ENCODE results near the gene MYO16.

Gene MYO16

GRCh38 chr13:108795841-108796240, 166.4 kb downstream of the MYO16 start:
- Histone ChIP-seq H3K27me3 (ENCODE audit: insufficient read depth, low read length) (no peaks in the 10 kb centered on the region), H3K27ac (ENCODE audit: low read depth, low read length) (no peak overlapping the region), H3K4me1 (ENCODE audit: insufficient read depth, low read length) (no peaks in the 10 kb centered on the region), H3K9ac (ENCODE audit: low read depth, low read length) (no peak overlapping the region), H3K9me3 (ENCODE audit: insufficient read depth, low read depth, low read length) (0 out of 2 replicates have a peak, but pooled peaks cover 2% of the 10 kb centered on the region), H3K36me3 (ENCODE audit: insufficient read depth, low read length) (no peaks in the 10 kb centered on the region), H3K4me3 (ENCODE audit: low read length) (no peak overlapping the region)
- WGBS, result 68% methylated on average over 4 of the region's 4 CpGs

DNA sequence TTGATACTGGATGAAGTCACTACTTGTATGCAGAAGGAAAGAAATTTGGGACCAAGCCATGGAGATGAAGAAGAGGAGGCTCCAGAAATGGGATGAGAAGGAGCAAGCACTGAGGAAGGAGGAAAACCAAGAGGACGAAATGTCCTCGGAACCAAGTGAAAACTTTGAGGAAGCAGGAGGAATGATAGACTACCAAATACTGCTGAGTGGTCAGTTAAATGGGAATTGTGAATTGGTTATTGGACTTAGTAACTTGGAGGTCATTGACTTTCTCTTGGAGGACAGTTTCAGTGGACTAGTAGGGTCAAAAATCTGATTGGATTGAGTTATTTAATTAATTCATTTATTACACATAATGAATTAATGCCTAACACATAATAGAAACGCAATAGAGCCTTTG, 167.9 kb downstream of the MYO16 start:
- Histone ChIP-seq H3K4me1 (ENCODE audit: insufficient read depth, low read length) (no peaks in the 10 kb centered on the region), H3K27ac (ENCODE audit: low read depth, low read length) (no peak overlapping the region), H3K9ac (ENCODE audit: low read depth, low read length) (no peak overlapping the region), H3K9me3 (ENCODE audit: insufficient read depth, low read depth, low read length) (0 out of 2 replicates have a peak, but pooled peaks cover 2% of the 10 kb centered on the region), H3K36me3 (ENCODE audit: insufficient read depth, low read length) (no peaks in the 10 kb centered on the region), H3K4me3 (ENCODE audit: low read length) (no peak overlapping the region), H3K27me3 (ENCODE audit: insufficient read depth, low read length) (no peaks in the 10 kb centered on the region)
- 98% methylated on average over 2 of the region's 3 CpGs for WGBS

DNA sequence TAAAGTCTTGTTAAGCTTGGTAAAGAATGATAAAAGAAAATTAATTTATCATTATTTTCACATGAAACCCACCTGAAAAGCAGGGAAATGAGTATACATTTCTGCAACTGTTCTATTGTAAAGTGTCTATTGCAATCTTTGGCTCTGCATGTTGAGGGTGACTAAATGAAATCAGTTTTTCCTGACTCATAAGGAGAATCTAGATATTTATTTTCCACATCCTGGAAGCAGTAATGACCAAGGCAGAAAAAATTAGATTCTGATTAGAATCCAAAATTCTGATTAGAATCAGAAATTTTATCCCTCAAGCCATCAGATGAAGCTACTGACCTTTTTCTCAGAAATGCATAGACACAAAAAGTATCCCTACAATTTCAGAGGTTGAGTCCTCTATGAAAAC, 178.4 kb downstream of the MYO16 start:
- Histone ChIP-seq H3K36me3 (ENCODE audit: insufficient read depth, low read length) (no peaks in the 10 kb centered on the region), H3K4me1 (ENCODE audit: insufficient read depth, low read length) (no peaks in the 10 kb centered on the region), H3K27ac (ENCODE audit: low read depth, low read length) (no peak overlapping the region), H3K4me3 (ENCODE audit: low read length) (no peak overlapping the region), H3K9ac (ENCODE audit: low read depth, low read length) (no peak overlapping the region), H3K27me3 (ENCODE audit: insufficient read depth, low read length) (no peaks in the 10 kb centered on the region), H3K9me3 (ENCODE audit: insufficient read depth, low read depth, low read length) (no peaks in the 10 kb centered on the region)

GRCh38 chr13:108812165-108812564, 182.8 kb downstream of the MYO16 start:
- Histone ChIP-seq H3K27me3 (ENCODE audit: insufficient read depth, low read length) (no peaks in the 10 kb centered on the region), H3K36me3 (ENCODE audit: insufficient read depth, low read length) (no peaks in the 10 kb centered on the region), H3K4me1 (ENCODE audit: insufficient read depth, low read length) (peaks cover 10% of the 10 kb centered on the region), H3K9me3 (ENCODE audit: insufficient read depth, low read depth, low read length) (no peaks in the 10 kb centered on the region), H3K9ac (ENCODE audit: low read depth, low read length) (no peak overlapping the region), H3K4me3 (ENCODE audit: low read length) (no peak overlapping the region), H3K27ac (ENCODE audit: low read depth, low read length) (no peak overlapping the region)
- 95% methylated on average over 5 of the region's 5 CpGs for WGBS

GRCh38 chr13:108812661-108813060, 183.2 kb downstream of the MYO16 start:
- H3K9me3 ChIP-seq (ENCODE audit: insufficient read depth, low read depth, low read length), result no peaks in the 10 kb centered on the region
- H3K4me1 ChIP-seq (ENCODE audit: insufficient read depth, low read length), result peaks cover 10% of the 10 kb centered on the region
- H3K4me3 ChIP-seq (ENCODE audit: low read length), result no peak overlapping the region
- no peak overlapping the region for H3K9ac ChIP-seq (ENCODE audit: low read depth, low read length)
- 97% methylated on average over 2 of the region's 2 CpGs for WGBS
- H3K27me3 ChIP-seq (ENCODE audit: insufficient read depth, low read length), result no peaks in the 10 kb centered on the region
- H3K27ac ChIP-seq (ENCODE audit: low read depth, low read length), result no peak overlapping the region
- no peaks in the 10 kb centered on the region for H3K36me3 ChIP-seq (ENCODE audit: insufficient read depth, low read length)

GRCh38 chr13:108813587-108814170, 184.3 kb downstream of the MYO16 start:
- Histone ChIP-seq H3K9ac (ENCODE audit: low read depth, low read length) (no peak overlapping the region), H3K27me3 (ENCODE audit: insufficient read depth, low read length) (no peaks in the 10 kb centered on the region), H3K36me3 (ENCODE audit: insufficient read depth, low read length) (no peaks in the 10 kb centered on the region), H3K9me3 (ENCODE audit: insufficient read depth, low read depth, low read length) (no peaks in the 10 kb centered on the region), H3K4me3 (ENCODE audit: low read length) (no peak overlapping the region), H3K4me1 (ENCODE audit: insufficient read depth, low read length) (peaks cover 10% of the 10 kb centered on the region), H3K27ac (ENCODE audit: low read depth, low read length) (no peak overlapping the region)
- WGBS, result 96% methylated on average over 1 of the region's 2 CpGs

GRCh38 chr13:108816375-108816774, 187.0 kb downstream of the MYO16 start:
- 96% methylated on average over 5 of the region's 8 CpGs for WGBS
- Histone ChIP-seq H3K27ac (ENCODE audit: low read depth, low read length) (no peak overlapping the region), H3K9me3 (ENCODE audit: insufficient read depth, low read depth, low read length) (no peaks in the 10 kb centered on the region), H3K9ac (ENCODE audit: low read depth, low read length) (no peak overlapping the region), H3K4me1 (ENCODE audit: insufficient read depth, low read length) (peaks cover 10% of the 10 kb centered on the region), H3K36me3 (ENCODE audit: insufficient read depth, low read length) (no peaks in the 10 kb centered on the region), H3K4me3 (ENCODE audit: low read length) (no peak overlapping the region), H3K27me3 (ENCODE audit: insufficient read depth, low read length) (no peaks in the 10 kb centered on the region)

DNA sequence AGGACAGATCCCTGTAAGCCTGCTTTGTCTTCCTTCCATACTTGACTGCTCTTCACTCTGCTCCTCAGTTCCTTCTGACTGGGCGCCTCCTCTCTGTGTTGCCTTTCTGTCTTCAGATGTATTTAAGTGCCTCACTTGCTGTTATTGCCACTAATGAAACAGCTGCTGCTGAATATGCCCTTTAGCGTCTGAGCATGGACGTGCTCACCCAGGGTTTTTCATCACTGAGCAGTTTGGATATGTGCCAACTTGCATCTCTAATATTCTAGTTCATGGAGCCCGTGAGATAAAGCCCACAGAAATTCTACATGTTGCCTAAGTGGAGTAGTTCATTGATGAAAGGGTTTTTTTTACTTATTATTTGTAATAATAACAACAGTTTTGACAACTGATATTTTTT, 198.2 kb downstream of the MYO16 start:
- Histone ChIP-seq H3K36me3 (ENCODE audit: insufficient read depth, low read length) (no peaks in the 10 kb centered on the region), H3K9me3 (ENCODE audit: insufficient read depth, low read depth, low read length) (peaks cover 21% of the 10 kb centered on the region)
- WGBS, result 92% methylated on average over 3 of the region's 4 CpGs

DNA sequence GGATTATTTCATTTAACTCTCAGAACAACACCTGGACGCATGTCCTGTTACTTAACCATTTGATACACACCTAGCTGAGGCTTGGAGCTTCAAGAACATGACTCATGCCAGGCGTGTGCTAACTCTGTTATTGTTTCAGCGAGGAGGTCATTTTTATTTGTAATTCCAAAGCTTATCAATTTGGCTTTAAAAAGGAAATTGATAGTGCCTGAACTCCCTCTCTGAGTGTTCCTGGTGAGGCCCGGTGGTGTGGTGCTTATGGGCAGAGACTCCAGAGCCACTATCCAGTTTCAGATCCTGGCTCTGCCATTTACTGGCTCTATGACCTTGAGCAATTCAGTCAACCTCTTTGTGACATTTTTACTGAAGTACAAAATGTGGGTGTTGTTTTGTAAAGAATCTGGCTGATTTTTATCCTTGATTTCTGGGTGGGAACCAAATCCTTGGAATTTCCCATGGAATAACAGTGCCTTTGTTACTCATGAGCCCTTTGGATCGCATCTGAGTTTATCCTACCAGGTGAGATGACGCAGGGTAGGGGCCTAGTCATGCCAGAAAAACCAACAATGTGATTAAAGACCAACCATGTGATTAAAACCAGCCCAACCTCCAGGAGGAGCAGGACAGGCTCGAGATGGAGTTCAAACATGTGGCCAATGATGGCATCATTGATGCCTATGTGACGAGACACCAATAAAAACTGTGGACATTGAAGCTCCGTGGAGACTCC, 198.8 kb downstream of the MYO16 start:
- peaks cover 21% of the 10 kb centered on the region for H3K9me3 ChIP-seq (ENCODE audit: insufficient read depth, low read depth, low read length)
- no peak overlapping the region for H3K4me3 ChIP-seq (ENCODE audit: low read length)
- 94% methylated on average over 9 of the region's 9 CpGs for WGBS
- H3K27ac ChIP-seq (ENCODE audit: low read depth, low read length), result no peak overlapping the region
- no peaks in the 10 kb centered on the region for H3K27me3 ChIP-seq (ENCODE audit: insufficient read depth, low read length)
- H3K36me3 ChIP-seq (ENCODE audit: insufficient read depth, low read length), result no peaks in the 10 kb centered on the region
- no peaks in the 10 kb centered on the region for H3K4me1 ChIP-seq (ENCODE audit: insufficient read depth, low read length)
- H3K9ac ChIP-seq (ENCODE audit: low read depth, low read length), result no peak overlapping the region

More for the DNA sequence above, 198.2 kb downstream of the MYO16 start:
- Histone ChIP-seq H3K27me3 (ENCODE audit: insufficient read depth, low read length) (no peaks in the 10 kb centered on the region), H3K4me1 (ENCODE audit: insufficient read depth, low read length) (no peaks in the 10 kb centered on the region), H3K4me3 (ENCODE audit: low read length) (no peak overlapping the region), H3K9ac (ENCODE audit: low read depth, low read length) (no peak overlapping the region), H3K27ac (ENCODE audit: low read depth, low read length) (no peak overlapping the region)

DNA sequence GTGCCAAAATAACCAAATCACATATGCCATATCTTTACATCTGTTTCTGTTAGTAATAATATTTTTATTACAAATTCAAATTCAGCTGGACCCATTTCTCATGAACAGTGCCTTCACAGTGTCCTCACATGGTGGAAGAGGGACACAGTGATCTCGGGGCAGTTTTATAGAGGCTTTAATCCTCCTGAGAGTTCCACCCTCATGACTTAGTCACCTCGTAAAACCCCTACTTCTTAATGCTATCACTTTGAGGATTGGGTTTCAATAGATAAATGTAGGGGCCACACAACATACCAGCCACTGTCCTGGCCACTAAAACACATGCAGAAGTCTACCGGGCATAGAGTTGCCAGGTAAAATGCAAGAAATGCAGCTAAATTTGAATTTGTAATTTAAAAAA, 201.5 kb downstream of the MYO16 start:
- Histone ChIP-seq H3K4me3 (ENCODE audit: low read length) (no peak overlapping the region), H3K4me1 (ENCODE audit: insufficient read depth, low read length) (no peaks in the 10 kb centered on the region; the same call in 1 of the 2 replicates), H3K27me3 (ENCODE audit: insufficient read depth, low read length) (no peaks in the 10 kb centered on the region), H3K27ac (ENCODE audit: low read depth, low read length) (no peak overlapping the region), H3K9me3 (ENCODE audit: insufficient read depth, low read depth, low read length) (peaks cover 21% of the 10 kb centered on the region), H3K9ac (ENCODE audit: low read depth, low read length) (no peak overlapping the region), H3K36me3 (ENCODE audit: insufficient read depth, low read length) (no peaks in the 10 kb centered on the region)
- 85% methylated on average over 2 of the region's 3 CpGs for WGBS

DNA sequence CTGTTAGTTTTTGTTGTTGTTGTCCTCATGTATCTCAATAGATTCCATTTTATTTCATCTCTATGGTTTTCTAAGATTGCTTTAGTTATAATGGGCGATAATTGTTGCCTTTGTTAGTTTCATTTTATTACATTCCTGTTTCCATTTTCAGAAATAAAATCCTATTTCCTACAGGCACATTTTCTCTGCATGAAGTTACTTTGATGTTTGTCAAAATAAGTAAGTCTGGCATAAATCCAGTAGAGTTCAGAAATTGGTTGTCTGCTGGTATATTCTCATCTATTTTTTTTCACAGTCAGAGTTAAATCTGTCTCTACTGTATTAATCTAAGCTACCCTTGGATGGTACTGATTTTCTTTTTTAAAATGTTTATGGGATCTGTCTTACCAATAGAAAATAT, 204.1 kb downstream of the MYO16 start:
- no CpG with 5 or more reads among the region's 1 CpG for WGBS
- Histone ChIP-seq H3K36me3 (ENCODE audit: insufficient read depth, low read length) (no peaks in the 10 kb centered on the region), H3K4me3 (ENCODE audit: low read length) (no peak overlapping the region), H3K27me3 (ENCODE audit: insufficient read depth, low read length) (no peaks in the 10 kb centered on the region), H3K9ac (ENCODE audit: low read depth, low read length) (no peak overlapping the region), H3K9me3 (ENCODE audit: insufficient read depth, low read depth, low read length) (peaks cover 17% of the 10 kb centered on the region), H3K27ac (ENCODE audit: low read depth, low read length) (no peak overlapping the region), H3K4me1 (ENCODE audit: insufficient read depth, low read length) (no peaks in the 10 kb centered on the region; the same call in 1 of the 2 replicates)

Measured in HUES64 (cell line).